Esophagus muscularis mucosa (tissue), 3 donors: ENCODE results near the gene INTS11.

Source experiments
- POLR2A ChIP-seq: fragments of 450-650 bp; IDR thresholded peaks from one replicate; pipeline ENCODE4 v1.6.1; 2017; ENCODE audit warnings: antibody characterized with exemption, moderate library complexity, mild to moderate bottlenecking, low read depth
- POLR2AphosphoS5 ChIP-seq, 2 donors: sonication (generic); formaldehyde crosslinking; IDR thresholded peaks; one replicate each; pipeline ENCODE4 v1.6.1; 2017; ENCODE audit warnings: antibody characterized with exemption in 2 of 2
- TF ChIP-seq, protein P1 (sequence below), 3 experiments: fragments of 200-600 bp in 2 of 3; fragments of 450-650 bp in 1 of 3; sonication (generic) in 2 of 3; IDR thresholded peaks; one replicate each; pipeline ENCODE4 v1.5.1; 2017 to 2019; ENCODE audit warnings: antibody characterized with exemption in 3 of 3, mild to moderate bottlenecking in 2 of 3, moderate library complexity in 1 of 3

GRCh38 chr1:1360506-1361169, 36.2 kb upstream of the INTS11 start:
- TF ChIP-seq POLR2A (no peak), POLR2AphosphoS5 (IDR thresholded peaks at IDR 0.05) (peak; percentile 34 to 45)
- TF ChIP-seq, protein P1, sequence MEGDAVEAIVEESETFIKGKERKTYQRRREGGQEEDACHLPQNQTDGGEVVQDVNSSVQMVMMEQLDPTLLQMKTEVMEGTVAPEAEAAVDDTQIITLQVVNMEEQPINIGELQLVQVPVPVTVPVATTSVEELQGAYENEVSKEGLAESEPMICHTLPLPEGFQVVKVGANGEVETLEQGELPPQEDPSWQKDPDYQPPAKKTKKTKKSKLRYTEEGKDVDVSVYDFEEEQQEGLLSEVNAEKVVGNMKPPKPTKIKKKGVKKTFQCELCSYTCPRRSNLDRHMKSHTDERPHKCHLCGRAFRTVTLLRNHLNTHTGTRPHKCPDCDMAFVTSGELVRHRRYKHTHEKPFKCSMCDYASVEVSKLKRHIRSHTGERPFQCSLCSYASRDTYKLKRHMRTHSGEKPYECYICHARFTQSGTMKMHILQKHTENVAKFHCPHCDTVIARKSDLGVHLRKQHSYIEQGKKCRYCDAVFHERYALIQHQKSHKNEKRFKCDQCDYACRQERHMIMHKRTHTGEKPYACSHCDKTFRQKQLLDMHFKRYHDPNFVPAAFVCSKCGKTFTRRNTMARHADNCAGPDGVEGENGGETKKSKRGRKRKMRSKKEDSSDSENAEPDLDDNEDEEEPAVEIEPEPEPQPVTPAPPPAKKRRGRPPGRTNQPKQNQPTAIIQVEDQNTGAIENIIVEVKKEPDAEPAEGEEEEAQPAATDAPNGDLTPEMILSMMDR (IDR thresholded peaks at IDR 0.05), result no peak
